Ecto neural progenitor cell (in vitro differentiated cells): Measurements from ENCODE around the gene NAA20.

ENCODE experiments used
- DNase-seq: peaks from one replicate; pipeline ENCODE4 v3.0.0-alpha.2; 2018; ENCODE audit warnings: low spot score

Gene NAA20

GRCh38 chr20:20020908-20021307 is 3.7 kb downstream of the NAA20 start:
- DNase-seq: no peak

- DNase-seq: no peak
Observed at GRCh38 chr20:20021835-20022234, 4.7 kb downstream of the NAA20 start.

- DNase-seq: no peak
Observed at GRCh38 chr20:20022498-20022897, 5.3 kb downstream of the NAA20 start.

- DNase-seq: no peak
Observed at GRCh38 chr20:20023395-20023794, 6.2 kb downstream of the NAA20 start.

- no peak for DNase-seq
Observed at GRCh38 chr20:20024942-20025341, 7.8 kb downstream of the NAA20 start.

GRCh38 chr20:20027284-20027683 is 10.1 kb downstream of the NAA20 start:
- no peak for DNase-seq

GRCh38 chr20:20031790-20032189 is 14.6 kb downstream of the NAA20 start:
- no peak for DNase-seq

DNA sequence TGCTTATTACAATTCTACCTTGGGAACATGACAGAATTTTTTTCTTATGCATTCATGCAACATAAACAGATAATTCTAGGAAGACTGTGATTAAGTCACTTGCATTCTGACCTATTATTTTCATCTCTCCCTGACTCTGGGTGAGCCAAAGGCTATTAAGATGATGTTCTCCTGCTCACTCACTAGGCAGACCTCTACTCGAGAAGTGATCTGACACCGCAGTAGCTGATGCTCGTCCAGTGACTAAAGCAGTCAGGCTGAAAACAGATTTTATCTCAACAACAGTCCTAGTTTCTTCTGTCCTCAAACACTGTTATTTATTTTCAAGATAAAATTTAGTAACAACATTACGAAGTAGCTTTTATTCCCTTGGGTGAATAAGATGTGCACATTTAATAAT is 17.3 kb downstream of the NAA20 start:
- no peak for DNase-seq

GRCh38 chr20:20036756-20037155 is 19.6 kb downstream of the NAA20 start:
- DNase-seq: no peak

GRCh38 chr20:20037960-20038359 is 20.8 kb downstream of the NAA20 start:
- no peak for DNase-seq

DNA sequence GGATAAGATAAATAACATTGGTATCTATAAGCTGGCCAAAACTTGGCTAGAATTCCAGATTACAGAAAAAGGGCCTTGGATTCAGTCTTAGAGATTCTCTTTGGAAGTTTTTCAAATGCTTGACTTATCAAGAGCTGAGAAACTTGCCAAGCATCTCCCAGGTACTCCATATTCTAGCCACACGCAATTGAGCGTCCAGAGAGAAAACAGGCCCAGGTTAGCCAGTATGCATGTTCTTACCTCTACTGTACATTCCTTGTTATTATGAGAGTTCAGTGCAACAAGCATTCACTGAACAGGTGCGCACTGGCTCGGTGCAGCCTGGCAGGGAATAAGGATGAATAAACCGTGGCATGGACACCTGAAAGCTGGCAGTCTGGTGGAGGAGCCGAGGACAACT is 21.4 kb downstream of the NAA20 start:
- no peak for DNase-seq

GRCh38 chr20:20039752-20040387 is 22.7 kb downstream of the NAA20 start:
- DNase-seq: no peak

GRCh38 chr20:20051767-20052073 is 34.6 kb downstream of the NAA20 start:
- no peak for DNase-seq

- DNase-seq: peak; percentile 98
Observed at GRCh38 chr20:20052074-20052970, 35.2 kb downstream of the NAA20 start, which contains the start of the genes CFAP61 and CRNKL1. CFAP61 (plus strand) TSS chr20:20052532; CDS start chr20:20056654, 4,122 bp downstream. CRNKL1 (minus strand) TSS chr20:20052466; CDS start chr20:20052342, 124 bp downstream.

- DNase-seq: no peak
Observed at GRCh38 chr20:20060234-20060998, 43.3 kb downstream of the NAA20 start.

- no peak for DNase-seq
Observed at GRCh38 chr20:20063941-20064702, 47.0 kb downstream of the NAA20 start.

DNA sequence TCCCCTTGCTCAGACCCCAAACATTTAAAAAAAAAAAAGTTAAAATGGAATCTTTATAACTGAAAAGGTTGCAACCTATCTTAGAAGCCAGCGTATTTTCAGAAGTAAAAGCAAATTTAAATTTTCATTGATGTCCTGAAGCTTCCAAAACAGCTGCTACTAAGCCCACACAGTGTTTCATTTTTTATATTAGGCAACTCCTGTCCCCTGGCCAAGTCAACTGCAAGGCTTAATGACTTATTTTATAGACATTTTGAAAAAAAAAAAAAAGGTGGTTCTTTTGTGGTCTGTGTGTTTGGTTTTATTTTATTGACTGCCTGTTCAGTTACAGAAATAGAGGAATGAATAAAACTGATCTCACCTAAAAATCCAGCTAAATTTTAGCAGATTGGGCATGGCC is 48.2 kb downstream of the NAA20 start:
- no peak for DNase-seq

GRCh38 chr20:20070871-20071726 is 53.9 kb downstream of the NAA20 start:
- DNase-seq: no peak

DNA sequence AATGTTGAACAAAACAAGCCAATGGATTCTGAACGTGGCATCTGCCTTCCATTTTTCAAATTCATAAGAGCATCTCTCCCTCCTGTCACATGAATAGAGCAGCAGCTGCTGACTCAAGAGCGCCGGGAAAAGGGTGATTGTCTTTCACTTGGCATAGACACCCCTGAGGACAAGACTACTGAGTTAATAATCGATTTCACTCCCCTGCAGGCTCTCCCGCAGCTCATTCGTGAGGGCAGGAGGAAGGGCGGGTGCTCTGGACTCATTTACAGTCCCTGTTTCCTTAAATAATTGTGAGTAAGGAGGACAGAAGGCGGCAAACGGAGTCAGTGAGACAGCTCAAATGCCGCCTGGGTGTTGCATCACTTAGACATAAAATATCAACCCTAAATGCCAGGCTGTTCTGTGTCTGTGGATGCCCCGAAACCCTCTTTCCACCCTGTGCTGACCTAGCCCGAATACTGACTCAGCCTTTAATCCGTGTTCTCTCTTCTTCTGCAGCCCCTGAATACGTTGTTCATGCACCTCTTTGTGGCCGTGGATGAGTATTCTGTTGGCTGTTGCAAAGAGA is 56.7 kb downstream of the NAA20 start:
- DNase-seq: no peak

- DNase-seq: no peak
Observed at GRCh38 chr20:20075032-20075431, 57.9 kb downstream of the NAA20 start.
